PC-3 (cell line): ENCODE results near the gene NPR2. TPM values are rescaled to one million over a fixed set of nuclear protein-coding genes. Genes with fewer than 3 reads are reported as not detected.

Source experiments
- ATAC-seq: fragments of 200-7000 bp; cut with Tn5 transposase; 2 replicates; pipeline ENCODE4 v1.9.1; 2020; ENCODE audit warnings: mild to moderate bottlenecking, moderate library complexity
- BruUV-seq: library from RNA; stranded (reverse); fragments of 400-500 nt; replicated peaks from 2 replicates; lab custom pipeline; 2021; lab: Mats Ljungman, UMichigan
- CTCF ChIA-PET: fragments of 300-600 bp; sonication (Branson Sonifier 250); formaldehyde crosslinking; loops from one replicate; lab custom pipeline; 2022; ENCODE audit warnings: antibody characterized with exemption; lab: Charles Lee
- POLR2A ChIA-PET: fragments of 300-600 bp; sonication (Branson Sonifier 250); formaldehyde crosslinking; loops from one replicate; lab custom pipeline; 2022; ENCODE audit warnings: antibody characterized with exemption; ENCODE audit not compliant: unreplicated experiment; lab: Charles Lee
- DNase-seq: peaks from one replicate; pipeline ENCODE4 v3.0.0-alpha.2; 2015
- H2AFZ ChIP-seq: fragments of 300-600 bp; sonication (generic); 2 replicates; pipeline ENCODE4 v1.6.0; 2016; ENCODE audit warnings: antibody characterized with exemption, low read length
- H3F3A ChIP-seq: fragments of 300-600 bp; sonication (generic); one replicate; pipeline ENCODE4 v1.6.0; 2017; ENCODE audit warnings: antibody characterized with exemption, low read length, control low read depth, mild to moderate bottlenecking; ENCODE audit not compliant: unreplicated experiment
- H3K27ac ChIP-seq: fragments of 300-600 bp; sonication (generic); 2 replicates; pipeline ENCODE4 v1.5.1; 2016; ENCODE audit warnings: mild to moderate bottlenecking, low read length
- H3K27me3 ChIP-seq: fragments of 300-600 bp; sonication (generic); 2 replicates; pipeline ENCODE4 v1.6.1; 2016; ENCODE audit warnings: low read length, mixed read lengths
- H3K36me3 ChIP-seq: fragments of 300-600 bp; sonication (generic); 2 replicates; pipeline ENCODE4 v1.6.1; 2016; ENCODE audit warnings: low read depth, mixed run types, low read length, mixed read lengths
- H3K4me1 ChIP-seq: fragments of 300-600 bp; sonication (generic); 2 replicates; pipeline ENCODE4 v1.5.1; 2016; ENCODE audit warnings: low read length; ENCODE audit not compliant: insufficient read depth
- H3K4me2 ChIP-seq: fragments of 300-600 bp; sonication (generic); 2 replicates; pipeline ENCODE4 v1.6.0; 2016; ENCODE audit warnings: low read length
- H3K4me3 ChIP-seq: fragments of 300-600 bp; sonication (generic); 2 replicates; pipeline ENCODE4 v1.5.1; 2016; ENCODE audit warnings: mild to moderate bottlenecking, low read length, mixed read lengths
- H3K79me2 ChIP-seq: fragments of 300-600 bp; sonication (generic); 2 replicates; pipeline ENCODE4 v1.6.1; 2017; ENCODE audit warnings: low read length, mixed read lengths
- H3K9ac ChIP-seq: fragments of 300-600 bp; sonication (generic); 2 replicates; pipeline ENCODE4 v1.6.0; 2016; ENCODE audit warnings: mild to moderate bottlenecking, low read length
- H3K9me2 ChIP-seq: fragments of 300-600 bp; sonication (generic); replicated peaks from 2 replicates; pipeline ENCODE4 v1.6.1; 2016; ENCODE audit warnings: mixed run types, low read length, mixed read lengths
- H3K9me3 ChIP-seq: fragments of 300-600 bp; sonication (generic); 2 replicates; pipeline ENCODE4 v1.6.1; 2016; ENCODE audit warnings: low read length, mixed read lengths
- H4K20me1 ChIP-seq: fragments of 300-600 bp; sonication (generic); 2 replicates; pipeline ENCODE4 v1.6.1; 2016; ENCODE audit warnings: low read length, mixed read lengths
- EZH2 ChIP-seq: fragments of 300-600 bp; sonication (generic); IDR thresholded peaks from one replicate; pipeline ENCODE4 v1.6.1; 2017; ENCODE audit warnings: antibody characterized with exemption, mild to moderate bottlenecking, low read length; ENCODE audit not compliant: unreplicated experiment
- EZH2phosphoT487 ChIP-seq: fragments of 300-600 bp; sonication (generic); IDR thresholded peaks from 2 replicates; pipeline ENCODE4 v1.6.1; 2018; ENCODE audit warnings: mild to moderate bottlenecking, antibody characterized with exemption, low read length, borderline replicate concordance
- intact Hi-C: fragments of 100-400 bp; cut with micrococcal nuclease; formaldehyde crosslinking; loops from 2 replicates; pipeline ENCODE4 v1.9.0; 2023
- total RNA-seq: library from RNA; depleted of rRNA; stranded (reverse); fragments of >200 nt; gene quantifications from 2 replicates; pipeline ENCODE4 v1.2.3, GENCODE V29; 2014
- TF ChIP-seq, protein P1 (sequence below): fragments of 300-600 bp; sonication (generic); conservative IDR thresholded peaks from 2 replicates; pipeline ENCODE4 v1.5.1; 2017; ENCODE audit warnings: antibody characterized with exemption, low read depth, mild to moderate bottlenecking, low read length

NPR2 gene
- total RNA-seq, 1 experiment from 2014 or later = 1.5 TPM

- Histone ChIP-seq H3F3A (peaks cover 4% of the 10 kb centered on the region), H3K9ac (no peak overlapping the region), H3K27me3 (no peaks in the 10 kb centered on the region), H2AFZ (no peak overlapping the region), H3K27ac (no peak overlapping the region), H3K4me2 (no peak overlapping the region), H3K79me2 (no peaks in the 10 kb centered on the region), H3K4me1 (peaks cover 9% of the 10 kb centered on the region), H4K20me1 (no peaks in the 10 kb centered on the region), H3K9me2 (no peaks in the 10 kb centered on the region), H3K4me3 (no peak overlapping the region), H3K9me3 (no peaks in the 10 kb centered on the region), H3K36me3 (no peaks in the 10 kb centered on the region)
- no TSS peak for BruUV-seq
- CTCF ChIA-PET = no interaction called here
- ATAC-seq = peak; percentile 29
- POLR2A ChIA-PET = no interaction called here
- TF ChIP-seq, protein P1, sequence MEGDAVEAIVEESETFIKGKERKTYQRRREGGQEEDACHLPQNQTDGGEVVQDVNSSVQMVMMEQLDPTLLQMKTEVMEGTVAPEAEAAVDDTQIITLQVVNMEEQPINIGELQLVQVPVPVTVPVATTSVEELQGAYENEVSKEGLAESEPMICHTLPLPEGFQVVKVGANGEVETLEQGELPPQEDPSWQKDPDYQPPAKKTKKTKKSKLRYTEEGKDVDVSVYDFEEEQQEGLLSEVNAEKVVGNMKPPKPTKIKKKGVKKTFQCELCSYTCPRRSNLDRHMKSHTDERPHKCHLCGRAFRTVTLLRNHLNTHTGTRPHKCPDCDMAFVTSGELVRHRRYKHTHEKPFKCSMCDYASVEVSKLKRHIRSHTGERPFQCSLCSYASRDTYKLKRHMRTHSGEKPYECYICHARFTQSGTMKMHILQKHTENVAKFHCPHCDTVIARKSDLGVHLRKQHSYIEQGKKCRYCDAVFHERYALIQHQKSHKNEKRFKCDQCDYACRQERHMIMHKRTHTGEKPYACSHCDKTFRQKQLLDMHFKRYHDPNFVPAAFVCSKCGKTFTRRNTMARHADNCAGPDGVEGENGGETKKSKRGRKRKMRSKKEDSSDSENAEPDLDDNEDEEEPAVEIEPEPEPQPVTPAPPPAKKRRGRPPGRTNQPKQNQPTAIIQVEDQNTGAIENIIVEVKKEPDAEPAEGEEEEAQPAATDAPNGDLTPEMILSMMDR = no peak
- TF ChIP-seq EZH2 = no peak
- TF ChIP-seq EZH2phosphoT487 = no peak
- peak; percentile 75 for DNase-seq
- intact Hi-C loops = loop anchor here (10.0 kb wide), 1 partner anchor 45 kb away; no protein-coding TSS in a partner anchor
These were observed 28.7 kb downstream of the NPR2 start for GRCh38 chr9:35820076-35820475.

GRCh38 chr9:35822926-35823325, 31.5 kb downstream of the NPR2 start:
- DNase-seq (no peak), ATAC-seq (no peak)
- no TSS peak for BruUV-seq
- no peak overlapping the region for H3K4me2 ChIP-seq
- H3K9me3 ChIP-seq = no peaks in the 10 kb centered on the region
- H3K4me3 ChIP-seq = no peak overlapping the region
- H3K9ac ChIP-seq = no peak overlapping the region
- H4K20me1 ChIP-seq = no peaks in the 10 kb centered on the region
- H3K36me3 ChIP-seq = no peaks in the 10 kb centered on the region
- peaks cover 9% of the 10 kb centered on the region for H3K4me1 ChIP-seq
- ChIA-PET CTCF (interaction anchor here (0.6 kb wide), 1 partner anchor 10 kb away, joined by 3 read pairs; no protein-coding TSS in a partner anchor), POLR2A (no interaction called here)
- no peaks in the 10 kb centered on the region for H3K27me3 ChIP-seq
- H2AFZ ChIP-seq = no peak overlapping the region
- H3K79me2 ChIP-seq = no peaks in the 10 kb centered on the region
- peaks cover 4% of the 10 kb centered on the region for H3F3A ChIP-seq
- no peaks in the 10 kb centered on the region for H3K9me2 ChIP-seq
- intact Hi-C loops = loop anchor here (10.0 kb wide), 1 partner anchor 48 kb away; no protein-coding TSS in a partner anchor
- TF ChIP-seq EZH2 = no peak
- TF ChIP-seq, protein P1 = no peak
- no peak for TF ChIP-seq EZH2phosphoT487
- no peak overlapping the region for H3K27ac ChIP-seq

GRCh38 chr9:35826071-35826701, 34.8 kb downstream of the NPR2 start:
- no peaks in the 10 kb centered on the region for H3F3A ChIP-seq
- CTCF ChIA-PET = interaction anchor here (0.6 to 1.8 kb wide), 6 partner anchors 12 to 98 kb away, joined by 3 to 41 read pairs (median 6); partner anchors contain the start of gene HINT2
- no peaks in the 10 kb centered on the region for H3K27me3 ChIP-seq
- intact Hi-C loops = loop anchor here (1.0 to 10.0 kb wide), 3 partner anchors 36 to 56 kb away; no protein-coding TSS in a partner anchor
- H3K9me2 ChIP-seq = no peaks in the 10 kb centered on the region
- TF ChIP-seq, protein P1 = peak; percentile 81
- no peak for TF ChIP-seq EZH2phosphoT487
- H3K27ac ChIP-seq = no peak overlapping the region
- peaks cover 8% of the 10 kb centered on the region; the same call in 1 of the 2 replicates for H3K4me1 ChIP-seq
- peak overlapping the region; percentile 50; the same call in 1 of the 2 replicates for H3K4me2 ChIP-seq
- no peak overlapping the region for H2AFZ ChIP-seq
- no peaks in the 10 kb centered on the region for H3K79me2 ChIP-seq
- H3K36me3 ChIP-seq = no peaks in the 10 kb centered on the region
- DNase-seq (peak; percentile 64), ATAC-seq (peak; percentile 45)
- POLR2A ChIA-PET = no interaction called here
- H3K9me3 ChIP-seq = no peaks in the 10 kb centered on the region
- no peak overlapping the region for H3K4me3 ChIP-seq
- H4K20me1 ChIP-seq = no peaks in the 10 kb centered on the region
- H3K9ac ChIP-seq = no peak overlapping the region
- BruUV-seq = no TSS peak
